A549 (cell line): Measurements from ENCODE around the gene CHST2.

Experiments used
- CBX2 ChIP-seq: fragments of 200-600 bp; sonication (generic); IDR thresholded peaks from 2 replicates; pipeline ENCODE4 v1.6.1; 2016; ENCODE audit warnings: low read depth, mild to moderate bottlenecking, borderline replicate concordance
- CEBPB ChIP-seq, 2 experiments: fragments of >200 bp in 1 of 2; sonication (Bioruptor Twin) in 1 of 2; formaldehyde crosslinking in 1 of 2; IDR thresholded peaks; 2 replicates each; pipeline ENCODE4 v1.6.1; 2012 to 2016
- HOXA7 ChIP-seq: fragments of 250-450 bp; sonication (Bioruptor Pico); IDR thresholded peaks from 2 replicates; pipeline ENCODE4 v1.5.0; 2020; ENCODE audit warnings: mild to moderate bottlenecking, moderate library complexity
- HOXB5 ChIP-seq: fragments of 250-450 bp; sonication (Bioruptor Pico); IDR thresholded peaks from 2 replicates; pipeline ENCODE4 v1.5.0; 2020; ENCODE audit warnings: mild to moderate bottlenecking, moderate library complexity
- JUN ChIP-seq, 2 experiments: fragments of >200 bp; sonication (Bioruptor Twin); formaldehyde crosslinking; IDR thresholded peaks; 2 replicates in 1 of 2; 3 replicates in 1 of 2; pipeline ENCODE4 v1.6.1; 2016 to 2017
- MAZ ChIP-seq: fragments of 150-350 bp; IDR thresholded peaks from 2 replicates; pipeline ENCODE4 v1.6.1; 2014; ENCODE audit warnings: antibody characterized with exemption, low read depth, low read length, borderline replicate concordance
- NFE2L2 ChIP-seq: fragments of 150-350 bp; conservative IDR thresholded peaks from 2 replicates; pipeline ENCODE4 v1.6.1; 2014; ENCODE audit warnings: low read length
- RFX5 ChIP-seq: fragments of 450-650 bp; IDR thresholded peaks from 2 replicates; pipeline ENCODE4 v1.7.1; 2014; ENCODE audit warnings: antibody characterized with exemption, mild to moderate bottlenecking, moderate library complexity
- TF ChIP-seq, protein P1 (sequence below): fragments of >200 bp; sonication (Bioruptor Twin); formaldehyde crosslinking; IDR thresholded peaks from 3 replicates; pipeline ENCODE4 v1.5.1; 2016
- TF ChIP-seq, protein P2 (sequence below): IDR thresholded peaks from 2 replicates; pipeline ENCODE4 v1.6.1; 2012

DNA sequence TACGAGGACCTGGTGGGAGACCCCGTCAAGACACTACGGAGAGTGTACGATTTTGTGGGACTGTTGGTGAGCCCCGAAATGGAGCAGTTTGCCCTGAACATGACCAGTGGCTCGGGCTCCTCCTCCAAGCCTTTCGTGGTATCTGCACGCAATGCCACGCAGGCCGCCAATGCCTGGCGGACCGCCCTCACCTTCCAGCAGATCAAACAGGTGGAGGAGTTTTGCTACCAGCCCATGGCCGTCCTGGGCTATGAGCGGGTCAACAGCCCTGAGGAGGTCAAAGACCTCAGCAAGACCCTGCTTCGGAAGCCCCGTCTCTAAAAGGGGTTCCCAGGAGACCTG lies 2.5 kb downstream of the CHST2 start:
- TF ChIP-seq CEBPB (IDR thresholded peaks at IDR 0.05): no peak
- TF ChIP-seq, protein P1, sequence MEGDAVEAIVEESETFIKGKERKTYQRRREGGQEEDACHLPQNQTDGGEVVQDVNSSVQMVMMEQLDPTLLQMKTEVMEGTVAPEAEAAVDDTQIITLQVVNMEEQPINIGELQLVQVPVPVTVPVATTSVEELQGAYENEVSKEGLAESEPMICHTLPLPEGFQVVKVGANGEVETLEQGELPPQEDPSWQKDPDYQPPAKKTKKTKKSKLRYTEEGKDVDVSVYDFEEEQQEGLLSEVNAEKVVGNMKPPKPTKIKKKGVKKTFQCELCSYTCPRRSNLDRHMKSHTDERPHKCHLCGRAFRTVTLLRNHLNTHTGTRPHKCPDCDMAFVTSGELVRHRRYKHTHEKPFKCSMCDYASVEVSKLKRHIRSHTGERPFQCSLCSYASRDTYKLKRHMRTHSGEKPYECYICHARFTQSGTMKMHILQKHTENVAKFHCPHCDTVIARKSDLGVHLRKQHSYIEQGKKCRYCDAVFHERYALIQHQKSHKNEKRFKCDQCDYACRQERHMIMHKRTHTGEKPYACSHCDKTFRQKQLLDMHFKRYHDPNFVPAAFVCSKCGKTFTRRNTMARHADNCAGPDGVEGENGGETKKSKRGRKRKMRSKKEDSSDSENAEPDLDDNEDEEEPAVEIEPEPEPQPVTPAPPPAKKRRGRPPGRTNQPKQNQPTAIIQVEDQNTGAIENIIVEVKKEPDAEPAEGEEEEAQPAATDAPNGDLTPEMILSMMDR: no peak
- TF ChIP-seq HOXB5 (CRISPR knock-in tag): no peak
- TF ChIP-seq MAZ: no peak
- TF ChIP-seq HOXA7 (CRISPR knock-in tag): no peak
- no peak for TF ChIP-seq RFX5
- TF ChIP-seq NFE2L2: no peak
- no peak for TF ChIP-seq JUN (IDR thresholded peaks at IDR 0.05)
- TF ChIP-seq, protein P2, sequence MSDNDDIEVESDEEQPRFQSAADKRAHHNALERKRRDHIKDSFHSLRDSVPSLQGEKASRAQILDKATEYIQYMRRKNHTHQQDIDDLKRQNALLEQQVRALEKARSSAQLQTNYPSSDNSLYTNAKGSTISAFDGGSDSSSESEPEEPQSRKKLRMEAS: no peak
- no peak for TF ChIP-seq CBX2
